ENCODE measurements around the gene ZC3H6. TPM values are rescaled to one million over a fixed set of nuclear protein-coding genes. Genes with fewer than 3 reads are reported as not detected.

ZC3H6 gene
- total RNA-seq, 1 donor from 2014 or later = 21.7 TPM

GRCh38 chr2:112305132-112305531 lies 29.7 kb downstream of the ZC3H6 start:
- Mint-ChIP-seq H3K36me3 (peaks cover 27% of the 10 kb centered on the region), H3K9me3 (no peaks in the 10 kb centered on the region), H3K4me1 (no peaks in the 10 kb centered on the region), H3K27ac (no peak overlapping the region), H3K27me3 (ENCODE audit: insufficient read depth, low read depth) (no peaks in the 10 kb centered on the region), H3K4me3 (no peak overlapping the region)
- no peaks in the 10 kb centered on the region for H3K4me1 ChIP-seq
- H3F3A ChIP-seq (ENCODE audit: low read depth) = no peaks in the 10 kb centered on the region
- H3K27me3 ChIP-seq = no peaks in the 10 kb centered on the region
- H4K20me1 ChIP-seq (ENCODE audit: low read depth) = no peaks in the 10 kb centered on the region
- no peaks in the 10 kb centered on the region for H3K9me3 ChIP-seq (ENCODE audit: low read depth)
- H2AFZ ChIP-seq (replicated peaks) = no peak overlapping the region
- no peak overlapping the region for H3K9ac ChIP-seq
- no peak overlapping the region for H3K27ac ChIP-seq
- DNase-seq (ENCODE audit: low spot score) = no peak
- H3K4me3 ChIP-seq = no peak overlapping the region
- H3K4me2 ChIP-seq = no peak overlapping the region
- no peak for TF ChIP-seq EZH2 (IDR thresholded peaks at IDR 0.05)
- no peak for TF ChIP-seq EZH2phosphoT487 (IDR thresholded peaks at IDR 0.05)
- TF ChIP-seq CTCF (IDR thresholded peaks at IDR 0.05) = no peak
- H3K36me3 ChIP-seq = peaks cover 11% of the 10 kb centered on the region
- H3K79me2 ChIP-seq (ENCODE audit: low read depth) = no peaks in the 10 kb centered on the region

DNA sequence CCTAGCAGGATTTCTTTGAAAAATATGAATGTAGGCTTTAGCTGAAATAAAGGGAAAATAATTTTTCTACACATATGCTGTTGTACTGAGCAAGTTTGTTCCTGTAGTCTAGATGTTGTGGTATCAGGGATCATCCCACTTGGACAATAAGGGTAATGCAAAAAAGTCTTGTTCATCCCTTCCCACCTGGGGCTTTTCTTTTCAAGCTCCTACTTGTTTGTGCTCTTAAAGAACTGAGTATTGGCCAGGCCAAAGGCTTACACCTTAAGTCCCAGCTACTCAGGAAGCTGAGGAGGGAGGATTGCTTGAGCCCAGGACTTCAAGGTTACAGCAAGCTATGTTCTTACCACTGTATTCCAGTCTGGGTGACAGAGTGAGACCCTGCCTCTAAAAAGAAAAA lies 35.5 kb downstream of the ZC3H6 start:
- peaks cover 11% of the 10 kb centered on the region for H3K36me3 ChIP-seq
- no peak overlapping the region for H3K9ac ChIP-seq
- Mint-ChIP-seq H3K27ac (no peak overlapping the region), H3K4me3 (no peak overlapping the region), H3K27me3 (ENCODE audit: insufficient read depth, low read depth) (no peaks in the 10 kb centered on the region), H3K36me3 (peaks cover 16% of the 10 kb centered on the region), H3K4me1 (no peaks in the 10 kb centered on the region), H3K9me3 (no peaks in the 10 kb centered on the region)
- H3K4me3 ChIP-seq = no peak overlapping the region
- no peak overlapping the region for H2AFZ ChIP-seq (replicated peaks)
- peak; percentile 13 for DNase-seq (ENCODE audit: low spot score)
- H3K4me1 ChIP-seq = no peaks in the 10 kb centered on the region
- H3K79me2 ChIP-seq (ENCODE audit: low read depth) = no peaks in the 10 kb centered on the region
- H4K20me1 ChIP-seq (ENCODE audit: low read depth) = no peaks in the 10 kb centered on the region
- no peaks in the 10 kb centered on the region for H3F3A ChIP-seq (ENCODE audit: low read depth)
- TF ChIP-seq EZH2phosphoT487 (IDR thresholded peaks at IDR 0.05) (no peak), EZH2 (IDR thresholded peaks at IDR 0.05) (no peak), CTCF (IDR thresholded peaks at IDR 0.05) (no peak)
- H3K9me3 ChIP-seq (ENCODE audit: low read depth) = no peaks in the 10 kb centered on the region
- H3K4me2 ChIP-seq = no peak overlapping the region
- no peak overlapping the region for H3K27ac ChIP-seq
- H3K27me3 ChIP-seq = no peaks in the 10 kb centered on the region

GRCh38 chr2:112311932-112312331 lies 36.5 kb downstream of the ZC3H6 start:
- no peaks in the 10 kb centered on the region for H3K4me1 ChIP-seq
- Mint-ChIP-seq H3K27me3 (ENCODE audit: insufficient read depth, low read depth) (no peaks in the 10 kb centered on the region), H3K4me3 (no peak overlapping the region), H3K9me3 (no peaks in the 10 kb centered on the region), H3K36me3 (peaks cover 13% of the 10 kb centered on the region), H3K4me1 (no peaks in the 10 kb centered on the region), H3K27ac (no peak overlapping the region)
- DNase-seq (ENCODE audit: low spot score) = no peak
- peaks cover 11% of the 10 kb centered on the region for H3K36me3 ChIP-seq
- H3K79me2 ChIP-seq (ENCODE audit: low read depth) = no peaks in the 10 kb centered on the region
- H4K20me1 ChIP-seq (ENCODE audit: low read depth) = no peaks in the 10 kb centered on the region
- no peaks in the 10 kb centered on the region for H3K9me3 ChIP-seq (ENCODE audit: low read depth)
- no peaks in the 10 kb centered on the region for H3F3A ChIP-seq (ENCODE audit: low read depth)
- no peak overlapping the region for H2AFZ ChIP-seq (replicated peaks)
- no peak overlapping the region for H3K9ac ChIP-seq
- H3K4me2 ChIP-seq = no peak overlapping the region
- no peaks in the 10 kb centered on the region for H3K27me3 ChIP-seq
- H3K27ac ChIP-seq = no peak overlapping the region
- TF ChIP-seq CTCF (IDR thresholded peaks at IDR 0.05) (no peak), EZH2 (IDR thresholded peaks at IDR 0.05) (no peak), EZH2phosphoT487 (IDR thresholded peaks at IDR 0.05) (no peak)
- no peak overlapping the region for H3K4me3 ChIP-seq
